Type B pancreatic cell (in vitro differentiated cells): ENCODE results near the gene SSTR1. TPM values are rescaled to one million over a fixed set of nuclear protein-coding genes. Genes with fewer than 3 reads are reported as not detected.

ENCODE experiments used
- DNase-seq: peaks from one replicate; pipeline ENCODE4 v3.0.0; 2021; ENCODE audit warnings: mixed read lengths; ENCODE audit not compliant: unreplicated experiment; ENCODE audit errors: extremely low spot score
- H3K27ac Mint-ChIP-seq: 2 replicates; pipeline ENCODE4 v1.8.0; 2021; ENCODE audit warnings: mild to moderate bottlenecking, mixed read lengths
- H3K27me3 Mint-ChIP-seq: 2 replicates; pipeline ENCODE4 v1.8.0; 2021; ENCODE audit warnings: mixed read lengths
- H3K36me3 Mint-ChIP-seq: 2 replicates; pipeline ENCODE4 v1.8.0; 2021; ENCODE audit warnings: mixed read lengths
- H3K4me1 Mint-ChIP-seq: one replicate; pipeline ENCODE4 v1.8.0; 2021; ENCODE audit warnings: mixed read lengths; ENCODE audit not compliant: unreplicated experiment
- H3K4me3 Mint-ChIP-seq: 2 replicates; pipeline ENCODE4 v1.8.0; 2021; ENCODE audit warnings: mild to moderate bottlenecking, mixed read lengths
- H3K9me3 Mint-ChIP-seq: 2 replicates; pipeline ENCODE4 v1.8.0; 2021; ENCODE audit warnings: mixed read lengths
- CTCF ChIP-seq: fragments of 200-600 bp; sonication (generic); conservative IDR thresholded peaks from 2 replicates; pipeline ENCODE4 v1.5.0; 2021; ENCODE audit warnings: antibody characterized with exemption, mild to moderate bottlenecking
- total RNA-seq: library from RNA; stranded (reverse); gene quantifications from 2 replicates; pipeline ENCODE4 v1.2.1, GENCODE V29; 2021; ENCODE audit warnings: low replicate concordance

The SSTR1 gene
- total RNA-seq, 1 donor from 2014 or later: 11.0 TPM

GRCh38 chr14:38207377-38207735, 348 bp upstream of the SSTR1 start:
- Mint-ChIP-seq H3K27me3 (peaks cover 80% of the 10 kb centered on the region), H3K27ac (peak overlapping the region; percentile 77), H3K4me3 (peak overlapping the region; percentile 88), H3K4me1 (peaks cover 10% of the 10 kb centered on the region), H3K9me3 (no peaks in the 10 kb centered on the region), H3K36me3 (peaks cover 5% of the 10 kb centered on the region)
- no peak for DNase-seq
- TF ChIP-seq CTCF: no peak

GRCh38 chr14:38208618-38209562, 1.2 kb downstream of the SSTR1 start:
- Mint-ChIP-seq H3K27me3 (peaks cover 91% of the 10 kb centered on the region), H3K36me3 (peaks cover 5% of the 10 kb centered on the region), H3K4me1 (peaks cover 10% of the 10 kb centered on the region), H3K9me3 (no peaks in the 10 kb centered on the region), H3K4me3 (peak overlapping the region; percentile 88), H3K27ac (peak overlapping the region; percentile 77)
- peak; percentile 72 for DNase-seq
- TF ChIP-seq CTCF: peak; percentile 51

- Mint-ChIP-seq H3K27me3 (peaks cover 93% of the 10 kb centered on the region), H3K4me1 (peaks cover 10% of the 10 kb centered on the region)
- no peak for TF ChIP-seq CTCF
These were observed 2.2 kb downstream of the SSTR1 start for GRCh38 chr14:38209572-38210557.

GRCh38 chr14:38210587-38211216, 3.0 kb downstream of the SSTR1 start:
- Mint-ChIP-seq H3K27me3 (peaks cover 87% of the 10 kb centered on the region), H3K4me3 (peak overlapping the region; percentile 87), H3K4me1 (peaks cover 10% of the 10 kb centered on the region), H3K9me3 (no peaks in the 10 kb centered on the region), H3K27ac (peak overlapping the region; percentile 15), H3K36me3 (peaks cover 5% of the 10 kb centered on the region)
- no peak for TF ChIP-seq CTCF
- DNase-seq: no peak

More at GRCh38 chr14:38209572-38210557, 2.2 kb downstream of the SSTR1 start:
- no peak for DNase-seq
- Mint-ChIP-seq H3K27ac (peak overlapping the region; percentile 19), H3K9me3 (no peaks in the 10 kb centered on the region), H3K4me3 (peak overlapping the region; percentile 87), H3K36me3 (peaks cover 5% of the 10 kb centered on the region)

- no peak for TF ChIP-seq CTCF
- Mint-ChIP-seq H3K4me1 (peaks cover 10% of the 10 kb centered on the region), H3K27ac (no peak overlapping the region), H3K9me3 (no peaks in the 10 kb centered on the region), H3K27me3 (peaks cover 82% of the 10 kb centered on the region), H3K4me3 (peak overlapping the region; percentile 87), H3K36me3 (peaks cover 5% of the 10 kb centered on the region)
- DNase-seq: no peak
These were observed 3.6 kb downstream of the SSTR1 start for GRCh38 chr14:38211255-38211735.
